ENCODE measurements around the gene GLCCI1. TPM values are rescaled to one million over a fixed set of nuclear protein-coding genes. Genes with fewer than 3 reads are reported as not detected.

GLCCI1 gene
- total RNA-seq, 4 donors from 2014 or later: 15.6 to 24.0 (median 21.7) TPM

- no peak for TF ChIP-seq CTCF (IDR thresholded peaks at IDR 0.05; ENCODE audit: low read depth)
Observed at GRCh38 chr7:7970237-7970530, 1.6 kb downstream of the GLCCI1 start.

- no peak for TF ChIP-seq CTCF (IDR thresholded peaks at IDR 0.05; ENCODE audit: low read depth)
Observed at GRCh38 chr7:7970531-7971307, 2.1 kb downstream of the GLCCI1 start.

- TF ChIP-seq CTCF (IDR thresholded peaks at IDR 0.05; ENCODE audit: low read depth): no peak
Observed at GRCh38 chr7:7971308-7972040, 2.9 kb downstream of the GLCCI1 start.

- no peak for TF ChIP-seq CTCF (IDR thresholded peaks at IDR 0.05; ENCODE audit: low read depth)
Observed at GRCh38 chr7:7972128-7972527, 3.5 kb downstream of the GLCCI1 start.

GRCh38 chr7:7972922-7973594 lies 4.5 kb downstream of the GLCCI1 start:
- no peak for TF ChIP-seq CTCF (IDR thresholded peaks at IDR 0.05; ENCODE audit: low read depth)

- TF ChIP-seq CTCF (IDR thresholded peaks at IDR 0.05; ENCODE audit: low read depth): no peak
Observed at GRCh38 chr7:7976677-7977076, 8.1 kb downstream of the GLCCI1 start.

GRCh38 chr7:7977774-7978173 lies 9.2 kb downstream of the GLCCI1 start:
- TF ChIP-seq CTCF (IDR thresholded peaks at IDR 0.05; ENCODE audit: low read depth): no peak

All from subcutaneous adipose tissue (tissue), 4 donors.